ENCODE results near the gene VSIG2. TPM values are rescaled to one million over a fixed set of nuclear protein-coding genes. Genes with fewer than 3 reads are reported as not detected.
A peak's percentile ranks its signal among the peaks of the same experiment; 100 is the strongest.

Gene VSIG2
- polyA plus RNA-seq, 6 donors from 2014 or later: 0.29 TPM; not detected in 5

- peaks cover 49 to 54% (median 51%) of the 10 kb centered on the region in 3 donors for H3K4me1 Mint-ChIP-seq
These were observed 8.2 kb upstream of the VSIG2 start for GRCh38 chr11:124760205-124760652.

DNA sequence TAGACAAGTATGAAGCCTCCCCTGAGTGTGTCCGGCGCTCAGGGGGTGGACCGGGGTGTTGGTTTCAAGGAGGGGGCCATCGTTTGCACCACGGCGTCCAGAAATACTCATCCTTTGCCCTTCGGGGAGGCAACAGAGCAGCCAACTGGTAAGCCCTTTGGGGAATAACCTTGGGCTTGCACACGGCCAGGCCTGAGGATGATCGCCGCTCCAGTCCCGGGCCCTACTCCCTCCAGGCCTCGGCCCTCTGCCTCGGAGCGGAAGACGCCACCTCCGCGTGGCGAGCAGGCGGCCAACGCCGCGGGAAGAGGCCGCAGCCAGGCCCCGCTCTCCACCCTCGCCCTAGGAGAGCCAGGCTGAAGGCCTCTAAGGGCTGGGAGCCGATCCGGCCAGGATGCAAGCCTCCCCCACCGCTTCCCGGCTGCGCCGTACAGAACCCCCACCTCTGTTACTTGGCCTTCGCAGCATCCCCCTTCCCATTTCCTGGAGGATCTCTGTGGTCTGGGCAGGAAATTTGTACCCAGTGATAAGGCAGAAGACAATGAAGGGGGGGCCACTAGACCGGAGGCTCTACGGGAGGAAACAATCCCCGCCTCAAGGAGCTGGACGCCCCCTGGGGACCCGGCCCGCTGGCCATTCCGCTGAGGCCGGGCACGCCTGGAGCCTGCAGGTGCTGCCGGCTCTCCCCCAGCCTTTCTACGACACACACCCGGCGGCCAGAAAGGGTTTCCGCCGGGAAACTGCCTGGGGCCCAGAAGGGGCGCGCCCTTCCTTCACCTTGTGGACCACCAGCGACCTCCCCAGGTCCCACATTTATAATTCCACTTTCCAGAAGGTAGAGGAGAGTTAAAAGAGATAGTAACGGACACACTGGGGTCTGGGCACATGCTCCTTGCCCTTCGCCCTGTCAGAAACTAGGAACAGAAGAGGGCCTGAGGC, 7.5 kb upstream of the VSIG2 start:
- Mint-ChIP-seq H3K9me3 (no peaks in the 10 kb centered on the region), H3K36me3 (peaks cover 0 to 1% of the 10 kb centered on the region in 2 donors), H3K4me1 (peaks cover 49 to 56% (median 52%) of the 10 kb centered on the region in 3 donors), H3K4me3 (peak overlapping the region; percentile 83 to 96 (median 88)), H3K27ac (peak overlapping the region; percentile 67 to 96 (median 88)), H3K27me3 (peaks cover 0 to 5% (median 0%) of the 10 kb centered on the region in 3 donors)
- DNase-seq: peak; percentile 38
- ATAC-seq (ENCODE audit: low read depth in 2 of 2): peak in 1 of 2 donors; percentile 8

More at GRCh38 chr11:124760205-124760652, 8.2 kb upstream of the VSIG2 start:
- ATAC-seq (ENCODE audit: low read depth in 2 of 2): peak; percentile 53 to 55
- H3K4me3 Mint-ChIP-seq: peak overlapping the region; percentile 83 to 96 (median 88)
- peak; percentile 68 for DNase-seq
- H3K9me3 Mint-ChIP-seq: no peaks in the 10 kb centered on the region
- peaks cover 0 to 5% (median 0%) of the 10 kb centered on the region in 3 donors for H3K27me3 Mint-ChIP-seq
- H3K27ac Mint-ChIP-seq: peak overlapping the region; percentile 79 to 97 (median 94)
- H3K36me3 Mint-ChIP-seq: no peaks in the 10 kb centered on the region

- DNase-seq (peak; percentile 76), ATAC-seq (ENCODE audit: low read depth in 2 of 2) (peak; percentile 58 to 59)
- no peaks in the 10 kb centered on the region for H3K9me3 Mint-ChIP-seq
- H3K36me3 Mint-ChIP-seq: peaks cover 0 to 6% of the 10 kb centered on the region in 2 donors
- peaks cover 49 to 54% (median 52%) of the 10 kb centered on the region in 3 donors for H3K4me1 Mint-ChIP-seq
- peak overlapping the region; percentile 40 to 97 (median 84) for H3K27ac Mint-ChIP-seq
- H3K27me3 Mint-ChIP-seq: peaks cover 0 to 5% (median 0%) of the 10 kb centered on the region in 3 donors
- H3K4me3 Mint-ChIP-seq: peak overlapping the region; percentile 82 to 96 (median 86)
These were observed 6.6 kb upstream of the VSIG2 start for GRCh38 chr11:124758355-124759265.

GRCh38 chr11:124757320-124757719, 5.3 kb upstream of the VSIG2 start:
- Mint-ChIP-seq H3K27ac (peak overlapping the region in 1 of 6 donors; percentile 56), H3K9me3 (no peaks in the 10 kb centered on the region), H3K4me3 (peak overlapping the region in 5 of 8 donors; percentile 14 to 85 (median 62)), H3K4me1 (peaks cover 41 to 58% (median 51%) of the 10 kb centered on the region in 3 donors), H3K27me3 (peaks cover 0 to 5% (median 0%) of the 10 kb centered on the region in 3 donors), H3K36me3 (peaks cover 0 to 6% of the 10 kb centered on the region in 2 donors)
- no peak for ATAC-seq (ENCODE audit: low read depth in 2 of 2)
- no peak for DNase-seq

- Mint-ChIP-seq H3K27ac (peak overlapping the region in 2 of 6 donors; percentile 2 to 26), H3K27me3 (peaks cover 0 to 5% (median 0%) of the 10 kb centered on the region in 3 donors), H3K4me3 (peak overlapping the region in 2 of 8 donors; percentile 68 to 85), H3K36me3 (peaks cover 0 to 6% of the 10 kb centered on the region in 2 donors), H3K9me3 (no peaks in the 10 kb centered on the region), H3K4me1 (peaks cover 41 to 59% (median 50%) of the 10 kb centered on the region in 3 donors)
- ATAC-seq (ENCODE audit: low read depth in 2 of 2): no peak
- DNase-seq: no peak
These were observed 4.7 kb upstream of the VSIG2 start for GRCh38 chr11:124756753-124757227.

GRCh38 chr11:124756033-124756752, 4.1 kb upstream of the VSIG2 start:
- DNase-seq: no peak
- Mint-ChIP-seq H3K4me1 (peaks cover 35 to 53% (median 44%) of the 10 kb centered on the region in 3 donors), H3K27me3 (peaks cover 0 to 5% (median 0%) of the 10 kb centered on the region in 3 donors), H3K9me3 (no peaks in the 10 kb centered on the region), H3K4me3 (peak overlapping the region in 3 of 8 donors; percentile 15 to 85 (median 55)), H3K36me3 (peaks cover 0 to 6% of the 10 kb centered on the region in 2 donors), H3K27ac (peak overlapping the region in 1 of 6 donors; percentile 2)
- ATAC-seq (ENCODE audit: low read depth in 2 of 2): no peak

- Mint-ChIP-seq H3K27ac (peak overlapping the region in 2 of 6 donors; percentile 51 to 59), H3K36me3 (peaks cover 0 to 6% of the 10 kb centered on the region in 2 donors), H3K9me3 (no peaks in the 10 kb centered on the region), H3K4me3 (no peak overlapping the region), H3K4me1 (peaks cover 36 to 50% (median 44%) of the 10 kb centered on the region in 3 donors), H3K27me3 (peaks cover 0 to 5% (median 0%) of the 10 kb centered on the region in 3 donors)
- ATAC-seq (ENCODE audit: low read depth in 2 of 2): no peak
- DNase-seq: no peak
These were observed 2.7 kb upstream of the VSIG2 start for GRCh38 chr11:124754710-124755109.

DNA sequence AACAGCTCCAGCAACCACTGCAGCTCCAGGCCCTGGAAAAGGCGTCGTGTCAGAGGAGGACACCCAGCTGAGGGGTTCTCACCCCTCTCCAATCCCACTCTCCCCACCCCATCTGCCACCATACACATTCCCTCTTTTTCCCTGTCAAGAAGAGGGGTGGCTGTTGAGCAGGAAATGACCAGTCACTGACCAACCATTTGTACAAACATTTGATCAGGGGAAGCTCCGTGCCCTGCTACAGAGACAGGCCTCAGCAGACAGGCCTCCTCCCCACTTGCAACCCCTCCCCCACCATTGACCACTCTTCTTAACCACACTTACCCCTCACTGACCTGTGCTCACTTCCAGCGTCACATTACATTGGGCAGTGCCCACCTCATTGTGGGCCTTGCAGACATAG, 2.3 kb upstream of the VSIG2 start:
- peaks cover 36 to 52% (median 44%) of the 10 kb centered on the region in 3 donors for H3K4me1 Mint-ChIP-seq
- no peak overlapping the region for H3K4me3 Mint-ChIP-seq
- peaks cover 0 to 5% (median 0%) of the 10 kb centered on the region in 3 donors for H3K27me3 Mint-ChIP-seq
- H3K9me3 Mint-ChIP-seq: no peaks in the 10 kb centered on the region
- DNase-seq (no peak), ATAC-seq (ENCODE audit: low read depth in 2 of 2) (no peak)
- peak overlapping the region in 1 of 6 donors; percentile 51 for H3K27ac Mint-ChIP-seq
- peaks cover 0 to 6% of the 10 kb centered on the region in 2 donors for H3K36me3 Mint-ChIP-seq

GRCh38 chr11:124753624-124754023, 1.6 kb upstream of the VSIG2 start:
- ATAC-seq (ENCODE audit: low read depth in 2 of 2) (no peak), DNase-seq (no peak)
- no peaks in the 10 kb centered on the region for H3K9me3 Mint-ChIP-seq
- no peak overlapping the region for H3K4me3 Mint-ChIP-seq
- peak overlapping the region in 2 of 6 donors; percentile 44 to 54 for H3K27ac Mint-ChIP-seq
- peaks cover 38 to 52% (median 44%) of the 10 kb centered on the region in 3 donors for H3K4me1 Mint-ChIP-seq
- peaks cover 0 to 6% of the 10 kb centered on the region in 2 donors for H3K36me3 Mint-ChIP-seq
- H3K27me3 Mint-ChIP-seq: peaks cover 0 to 5% (median 0%) of the 10 kb centered on the region in 3 donors

DNA sequence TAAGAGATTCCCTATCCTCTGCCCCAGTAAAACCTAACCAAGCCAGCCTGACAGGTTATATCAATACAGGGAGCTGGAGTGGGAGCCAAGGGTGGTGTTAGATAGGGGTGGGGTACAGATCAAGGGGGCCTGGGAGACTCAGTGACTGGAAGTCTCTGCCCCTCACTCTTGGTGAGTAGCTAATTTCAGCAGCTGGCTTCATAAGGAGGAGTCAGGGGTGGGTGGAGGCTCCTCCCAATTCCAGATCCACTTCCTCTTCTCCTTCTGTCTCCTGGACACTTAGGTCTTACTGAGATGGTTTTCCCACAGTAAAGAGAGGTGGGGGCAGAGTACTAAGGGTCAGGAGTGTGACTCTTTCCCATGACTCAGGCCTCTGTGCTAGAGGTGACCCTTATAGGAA, 1.1 kb upstream of the VSIG2 start:
- Mint-ChIP-seq H3K4me3 (peak overlapping the region in 1 of 8 donors; percentile 54), H3K4me1 (peaks cover 36 to 52% (median 43%) of the 10 kb centered on the region in 3 donors), H3K9me3 (no peaks in the 10 kb centered on the region), H3K27me3 (peaks cover 0 to under 1% (median 0%) of the 10 kb centered on the region in 3 donors), H3K27ac (peak overlapping the region in 2 of 6 donors; percentile 44 to 54), H3K36me3 (peaks cover 0 to 6% of the 10 kb centered on the region in 2 donors)
- DNase-seq (no peak), ATAC-seq (ENCODE audit: low read depth in 2 of 2) (no peak)

GRCh38 chr11:124752471-124753102, 532 bp upstream of the VSIG2 start:
- ATAC-seq (ENCODE audit: low read depth in 2 of 2) (peak in 1 of 2 donors; percentile 28), DNase-seq (no peak)
- H3K4me1 Mint-ChIP-seq: peaks cover 33 to 52% (median 39%) of the 10 kb centered on the region in 3 donors
- H3K36me3 Mint-ChIP-seq: peaks cover 0 to 6% of the 10 kb centered on the region in 2 donors
- no peaks in the 10 kb centered on the region for H3K27me3 Mint-ChIP-seq
- peak overlapping the region in 2 of 6 donors; percentile 37 to 41 for H3K27ac Mint-ChIP-seq
- no peaks in the 10 kb centered on the region for H3K9me3 Mint-ChIP-seq
- H3K4me3 Mint-ChIP-seq: peak overlapping the region in 4 of 8 donors; percentile 29 to 56 (median 46)

Data from naive B cell (primary cell).